T-helper 1 cell treated with Interleukin-12 subunit alpha and Interleukin-12 subunit beta and Interleukin-4 antibody, amounts not matched to agents 30 ng/mL and 1 ng/mL, for 36 hours (primary cell): ENCODE measurements around the gene GLRX3. TPM values are rescaled to one million over a fixed set of nuclear protein-coding genes. Genes with fewer than 3 reads are reported as not detected.
"Not testable (repeated sequence)": the region's sequence is repeated elsewhere in the genome, so short reads cannot be mapped to it uniquely, and the experiment has no call there.

Source experiments
- intact Hi-C: fragments of 100-400 bp; cut with micrococcal nuclease; formaldehyde crosslinking; loops from one replicate; pipeline ENCODE4 v1.15.1; 2024
- total RNA-seq: library from RNA; stranded (reverse); gene quantifications from 2 replicates; pipeline ENCODE4 v1.2.3, GENCODE V29; 2022

Gene GLRX3
- 70.8 and 75.1 TPM in 2 replicates for total RNA-seq

- intact Hi-C loops = loop anchor here (1.0 to 2.0 kb wide), 5 partner anchors 9 to 669 kb away; partner anchors contain the start of gene MGMT
Measured at GRCh38 chr10:130136226-130137089, at the start of gene GLRX3. Gene GLRX3 (plus strand): TSS chr10:130136391. CDS start chr10:130136421, 30 bp downstream.

GRCh38 chr10:130090565-130090964 is 45.6 kb upstream of the GLRX3 start:
- intact Hi-C loops = not testable (repeated sequence)

- intact Hi-C loops = no loop called here
Measured at GRCh38 chr10:130099344-130099743, 36.8 kb upstream of the GLRX3 start.

- intact Hi-C loops = loop anchor here (5.0 kb wide), 2 partner anchors 83 to 228 kb away; no protein-coding TSS in a partner anchor
Measured at GRCh38 chr10:130105724-130106123, 30.5 kb upstream of the GLRX3 start.

- intact Hi-C loops = loop anchor here (2.0 to 5.0 kb wide), 3 partner anchors 86 to 231 kb away; no protein-coding TSS in a partner anchor
Measured at GRCh38 chr10:130108146-130108545, 28.0 kb upstream of the GLRX3 start.

GRCh38 chr10:130108934-130109604 is 27.1 kb upstream of the GLRX3 start:
- intact Hi-C loops = loop anchor here (2.0 to 5.0 kb wide), 3 partner anchors 87 to 232 kb away; no protein-coding TSS in a partner anchor

- intact Hi-C loops = loop anchor here (1.0 to 5.0 kb wide), 8 partner anchors 61 to 1078 kb away; partner anchors contain the start of gene MGMT
Measured at GRCh38 chr10:130109796-130110245, 26.4 kb upstream of the GLRX3 start.

- intact Hi-C loops = loop anchor here (1.0 to 5.0 kb wide), 9 partner anchors 17 to 1984 kb away; partner anchors contain the start of genes GLRX3, MGMT and MKI67
Measured at GRCh38 chr10:130110246-130111112, 25.7 kb upstream of the GLRX3 start, which contains the start of gene C10orf143. Gene C10orf143 (minus strand): TSS chr10:130110830. CDS start chr10:130110772, 58 bp downstream.

GRCh38 chr10:130111113-130111851 is 24.9 kb upstream of the GLRX3 start:
- intact Hi-C loops = loop anchor here (1.0 to 5.0 kb wide), 6 partner anchors 16 to 1985 kb away; partner anchors contain the start of genes GLRX3 and MKI67

- intact Hi-C loops = loop anchor here (1.0 to 5.0 kb wide), 6 partner anchors 15 to 1986 kb away; partner anchors contain the start of genes GLRX3 and MKI67
Measured at GRCh38 chr10:130111852-130112180, 24.4 kb upstream of the GLRX3 start.

GRCh38 chr10:130112821-130113220 is 23.4 kb upstream of the GLRX3 start:
- intact Hi-C loops = loop anchor here (5.0 kb wide), 1 partner anchor 1081 kb away; no protein-coding TSS in a partner anchor

GRCh38 chr10:130116942-130117341 is 19.2 kb upstream of the GLRX3 start:
- intact Hi-C loops = not testable (repeated sequence)

GRCh38 chr10:130117535-130117934 is 18.7 kb upstream of the GLRX3 start:
- intact Hi-C loops = not testable (repeated sequence)

GRCh38 chr10:130121486-130122079 is 14.6 kb upstream of the GLRX3 start:
- intact Hi-C loops = no loop called here

- intact Hi-C loops = loop anchor here (1.0 to 2.0 kb wide), 6 partner anchors 9 to 1096 kb away; partner anchors contain the start of gene GLRX3
Measured at GRCh38 chr10:130127364-130128061, 8.7 kb upstream of the GLRX3 start.

- intact Hi-C loops = no loop called here
Measured at GRCh38 chr10:130128062-130128781, 8.0 kb upstream of the GLRX3 start.

GRCh38 chr10:130128922-130129321 is 7.3 kb upstream of the GLRX3 start:
- intact Hi-C loops = no loop called here

- intact Hi-C loops = loop anchor here (1.0 to 2.0 kb wide), 4 partner anchors 8 to 668 kb away; partner anchors contain the start of gene MGMT
Measured at GRCh38 chr10:130135676-130136225, 440 bp upstream of the GLRX3 start.
